GM18873 (cell line): Measurements from ENCODE around the gene CCDC146.
"Not testable (repeated sequence)": the region's sequence is repeated elsewhere in the genome, so short reads cannot be mapped to it uniquely, and the experiment has no call there.

Experiments used
- ATAC-seq: cut with Tn5 transposase; IDR thresholded peaks from one replicate; pipeline ENCODE4 v1.9.1; 2021; ENCODE audit warnings: mild to moderate bottlenecking, moderate library complexity, moderate number of reproducible peaks; ENCODE audit not compliant: unreplicated experiment, low FRiP score

Gene CCDC146, protein sequence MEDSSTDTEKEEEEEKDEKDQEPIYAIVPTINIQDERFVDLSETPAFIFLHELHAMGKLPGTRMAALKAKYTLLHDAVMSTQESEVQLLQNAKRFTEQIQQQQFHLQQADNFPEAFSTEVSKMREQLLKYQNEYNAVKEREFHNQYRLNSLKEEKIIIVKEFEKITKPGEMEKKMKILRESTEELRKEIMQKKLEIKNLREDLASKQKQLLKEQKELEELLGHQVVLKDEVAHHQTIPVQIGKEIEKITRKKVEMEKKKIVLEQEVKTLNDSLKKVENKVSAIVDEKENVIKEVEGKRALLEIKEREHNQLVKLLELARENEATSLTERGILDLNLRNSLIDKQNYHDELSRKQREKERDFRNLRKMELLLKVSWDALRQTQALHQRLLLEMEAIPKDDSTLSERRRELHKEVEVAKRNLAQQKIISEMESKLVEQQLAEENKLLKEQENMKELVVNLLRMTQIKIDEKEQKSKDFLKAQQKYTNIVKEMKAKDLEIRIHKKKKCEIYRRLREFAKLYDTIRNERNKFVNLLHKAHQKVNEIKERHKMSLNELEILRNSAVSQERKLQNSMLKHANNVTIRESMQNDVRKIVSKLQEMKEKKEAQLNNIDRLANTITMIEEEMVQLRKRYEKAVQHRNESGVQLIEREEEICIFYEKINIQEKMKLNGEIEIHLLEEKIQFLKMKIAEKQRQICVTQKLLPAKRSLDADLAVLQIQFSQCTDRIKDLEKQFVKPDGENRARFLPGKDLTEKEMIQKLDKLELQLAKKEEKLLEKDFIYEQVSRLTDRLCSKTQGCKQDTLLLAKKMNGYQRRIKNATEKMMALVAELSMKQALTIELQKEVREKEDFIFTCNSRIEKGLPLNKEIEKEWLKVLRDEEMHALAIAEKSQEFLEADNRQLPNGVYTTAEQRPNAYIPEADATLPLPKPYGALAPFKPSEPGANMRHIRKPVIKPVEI

DNA sequence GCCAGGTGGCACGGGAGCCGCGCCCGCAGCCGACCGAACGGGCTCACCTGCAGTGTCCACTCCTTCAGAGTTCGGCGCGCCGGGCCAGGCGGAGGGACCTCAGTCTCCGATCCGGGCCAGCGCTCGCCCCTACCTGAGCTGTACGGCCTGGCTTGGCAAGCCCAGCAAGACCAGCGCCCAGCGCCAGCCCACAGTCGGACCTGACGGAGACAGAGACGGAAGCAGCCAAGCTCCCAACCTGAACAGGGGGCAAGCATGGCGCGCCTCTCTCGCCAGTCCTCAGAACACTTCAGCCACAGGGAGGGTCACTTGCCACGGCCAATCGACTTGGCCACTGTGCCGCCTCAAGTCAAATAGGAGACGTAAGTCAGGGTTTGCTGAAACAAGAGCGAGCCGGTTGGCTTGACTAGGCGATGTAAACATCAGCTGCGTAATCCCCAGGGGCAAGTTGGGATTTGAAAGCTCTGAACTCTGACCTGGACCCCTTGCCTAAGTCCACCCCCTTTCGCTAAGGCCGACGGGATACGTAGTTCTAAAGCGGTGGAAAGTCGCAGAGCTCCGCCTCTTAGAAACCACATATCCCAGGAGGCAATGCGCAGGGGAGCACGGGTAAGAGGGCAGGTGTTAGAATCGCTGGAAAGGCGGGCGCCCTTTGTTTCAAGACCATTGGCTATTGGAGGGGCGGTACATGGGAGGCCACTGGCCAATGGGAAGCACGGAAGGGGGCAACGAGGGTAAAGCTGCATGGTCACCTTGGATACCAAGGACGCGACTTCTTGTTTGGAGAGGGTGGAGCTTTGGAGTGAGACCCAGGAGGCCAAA is at the start of gene CCDC146:
CCDC146 (plus strand) TSS at position 756 of the 822 bp plus-strand sequence. CDS start 45,054 bp downstream, outside the sequence.
- ATAC-seq, result peak; percentile 97

DNA sequence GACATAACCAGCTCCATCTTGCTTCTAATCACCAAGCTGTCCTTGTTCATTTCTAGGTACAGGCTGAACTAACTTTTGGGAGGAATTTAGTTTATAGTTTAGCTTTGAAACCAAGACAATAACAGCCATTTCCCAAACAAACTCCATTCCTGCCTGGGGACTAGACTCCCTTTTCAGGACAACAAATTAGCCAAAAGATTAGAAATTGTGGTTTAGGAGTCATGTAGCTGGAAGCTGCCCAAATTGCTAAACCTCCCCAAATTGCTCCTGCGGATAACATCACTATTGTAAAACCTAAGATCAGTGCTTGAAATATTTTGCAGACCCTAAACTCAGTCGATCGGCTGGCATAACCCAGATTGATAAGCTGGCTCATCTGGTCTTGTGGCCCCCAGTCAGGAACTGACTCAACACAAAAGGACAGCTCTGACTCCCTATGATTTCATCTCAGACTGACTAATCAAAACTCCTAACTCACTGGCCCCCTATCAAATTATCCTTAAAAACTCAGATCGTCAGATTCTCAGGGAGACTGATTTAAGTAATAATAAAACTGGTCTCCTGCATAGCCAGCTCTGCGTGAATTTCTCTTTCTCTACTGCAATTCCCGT is 47.5 kb upstream of the CCDC146 start:
- not testable (repeated sequence) for ATAC-seq

DNA sequence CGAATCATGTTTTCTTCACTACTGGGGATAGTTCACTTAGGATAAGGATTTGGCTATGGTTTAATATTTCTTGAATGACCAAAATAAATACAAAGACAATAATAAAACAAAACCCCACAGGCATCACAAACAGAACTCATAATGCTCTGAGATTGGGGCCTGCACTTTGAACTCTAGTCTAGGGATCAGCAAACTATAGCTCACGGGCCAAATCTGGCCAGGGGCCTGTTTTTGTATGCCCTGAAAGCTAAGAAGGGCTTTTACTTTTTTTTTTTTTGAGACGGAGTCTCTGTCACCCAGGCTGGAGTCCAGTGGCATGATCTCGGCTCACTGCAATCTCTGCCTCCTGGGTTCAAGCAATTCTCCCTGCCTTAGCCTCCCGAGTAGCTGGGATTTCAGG is 45.4 kb upstream of the CCDC146 start:
- ATAC-seq, result not testable (repeated sequence)

DNA sequence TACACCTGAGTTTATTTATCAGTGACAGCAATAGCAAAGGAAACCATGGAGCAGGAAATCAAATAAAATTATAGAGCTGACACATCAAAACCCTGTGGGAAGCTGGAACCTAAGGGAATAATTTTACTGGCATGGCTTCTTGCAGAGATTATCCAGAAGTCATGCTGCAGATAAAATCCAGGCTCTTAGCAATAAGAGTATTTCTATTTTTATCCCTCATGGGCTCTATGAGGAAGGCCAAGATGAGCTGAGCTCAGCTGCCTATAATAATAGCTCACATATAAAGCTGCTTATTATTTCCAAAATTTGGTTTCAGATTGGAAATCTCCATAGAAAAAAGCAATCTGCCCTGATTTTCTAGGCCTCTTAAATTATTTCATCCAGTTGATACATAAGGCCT is 43.3 kb upstream of the CCDC146 start:
- not testable (repeated sequence) for ATAC-seq

DNA sequence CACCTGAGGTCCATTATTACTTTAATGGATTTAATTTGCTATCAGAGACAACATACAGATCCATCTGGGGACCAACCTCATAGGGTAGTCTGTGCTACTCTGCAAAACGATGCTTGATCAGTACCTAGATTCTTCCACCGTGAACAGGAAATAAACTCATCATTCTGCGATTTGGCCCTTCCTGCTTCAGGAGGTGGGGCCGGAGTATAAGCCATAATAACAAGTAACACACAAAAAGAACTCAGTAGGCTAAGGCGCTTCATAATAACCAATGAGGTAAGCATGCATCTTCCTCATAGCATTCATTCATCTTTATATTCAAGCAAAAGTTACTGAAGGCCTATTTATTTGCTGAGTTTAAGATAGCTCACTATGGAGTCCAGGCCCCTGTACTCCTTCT is 42.8 kb upstream of the CCDC146 start:
- ATAC-seq, result not testable (repeated sequence)

DNA sequence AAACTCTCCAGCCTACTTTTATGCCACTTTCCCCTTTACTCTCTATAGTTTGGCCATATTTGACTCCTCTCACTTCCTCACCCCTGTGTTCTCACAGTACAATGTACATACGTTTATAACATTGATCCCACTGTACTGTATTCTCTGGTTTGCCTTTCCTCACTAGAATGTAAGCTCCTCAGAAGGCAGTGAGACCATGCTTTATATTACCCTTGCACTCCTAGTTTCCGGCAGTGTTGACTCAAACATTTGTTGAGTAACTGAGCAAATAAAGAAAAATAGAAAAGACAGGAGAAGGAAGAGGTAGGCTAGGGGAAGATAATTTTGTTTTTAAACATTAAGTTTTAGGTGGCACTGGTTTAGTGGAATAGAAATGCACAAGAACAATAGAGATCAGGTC is 42.2 kb upstream of the CCDC146 start:
- not testable (repeated sequence) for ATAC-seq

DNA sequence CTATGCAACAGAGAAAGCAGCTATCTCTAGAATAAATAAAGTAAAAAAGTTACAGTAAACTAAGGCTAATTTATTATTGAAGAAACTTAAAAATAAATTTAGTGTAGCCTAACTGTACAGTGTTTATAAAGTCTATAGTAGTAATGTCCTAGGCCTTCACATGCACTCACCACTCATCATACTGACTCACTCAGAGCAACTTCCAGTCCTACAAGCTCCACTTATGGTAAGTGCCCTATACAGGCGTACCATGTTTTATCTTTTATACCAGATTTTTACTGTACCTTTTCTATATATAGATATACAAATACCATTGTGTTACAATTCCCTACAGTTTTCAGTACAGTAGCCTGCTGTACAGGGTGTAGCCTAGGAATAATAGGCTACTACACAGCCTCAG is 40.2 kb upstream of the CCDC146 start:
- not testable (repeated sequence) for ATAC-seq

DNA sequence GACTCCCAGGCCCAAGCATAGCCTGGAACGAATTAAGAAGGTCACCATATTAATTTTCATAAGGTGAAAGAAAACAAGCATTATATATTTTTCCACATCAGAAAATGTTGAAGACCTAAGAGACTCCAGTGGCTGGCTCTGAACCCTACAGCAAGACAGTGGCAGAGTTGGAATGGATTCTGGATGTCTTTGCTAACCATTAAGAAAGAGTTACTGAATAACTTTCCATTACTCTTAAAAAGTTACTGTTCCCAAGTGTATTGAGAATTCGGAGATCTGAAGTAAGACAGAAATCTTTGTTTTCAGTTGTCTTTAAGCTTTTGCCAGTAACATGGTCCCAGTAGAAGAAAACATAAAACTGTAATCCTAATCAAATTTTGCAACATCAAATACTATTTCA is 30.1 kb upstream of the CCDC146 start:
- not testable (repeated sequence) for ATAC-seq

DNA sequence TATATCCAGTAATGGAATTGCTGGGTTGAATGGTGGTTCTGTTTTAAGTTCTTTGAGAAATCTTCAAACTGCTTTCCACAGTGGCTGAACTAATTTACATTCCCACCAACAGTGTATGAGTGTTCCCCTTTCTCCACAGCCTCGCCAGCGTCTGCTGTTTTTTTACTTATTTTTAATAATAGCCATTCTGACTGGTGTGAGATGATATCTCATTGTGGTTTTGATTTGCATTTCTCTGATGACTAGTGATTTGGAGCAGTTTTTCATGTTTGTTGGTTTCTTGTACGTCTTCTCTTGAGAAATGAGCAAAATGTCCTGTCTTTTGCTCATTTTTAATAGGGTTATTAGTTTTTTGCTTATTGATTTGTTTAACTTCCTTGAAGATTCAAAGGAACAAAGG is 21.9 kb upstream of the CCDC146 start:
- ATAC-seq, result not testable (repeated sequence)

DNA sequence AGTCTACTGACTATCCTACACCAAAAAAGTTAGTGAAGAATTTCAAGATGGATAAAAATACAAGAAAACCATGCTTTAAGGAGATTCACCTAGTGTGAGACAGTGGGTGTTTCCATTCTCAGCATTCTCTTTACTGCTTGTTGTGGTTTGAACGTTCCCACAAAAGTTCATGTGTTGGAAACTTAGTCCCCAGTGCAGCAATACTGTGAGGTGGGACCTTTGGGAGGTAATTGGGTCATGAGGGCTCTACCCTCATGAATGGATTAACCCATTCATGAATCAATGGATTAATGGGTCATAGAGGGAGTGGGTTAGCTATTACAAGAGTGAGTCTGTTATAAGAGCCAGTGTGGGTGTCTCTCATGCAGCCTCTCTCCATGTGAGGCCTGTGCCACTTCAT is 21.2 kb upstream of the CCDC146 start:
- not testable (repeated sequence) for ATAC-seq

DNA sequence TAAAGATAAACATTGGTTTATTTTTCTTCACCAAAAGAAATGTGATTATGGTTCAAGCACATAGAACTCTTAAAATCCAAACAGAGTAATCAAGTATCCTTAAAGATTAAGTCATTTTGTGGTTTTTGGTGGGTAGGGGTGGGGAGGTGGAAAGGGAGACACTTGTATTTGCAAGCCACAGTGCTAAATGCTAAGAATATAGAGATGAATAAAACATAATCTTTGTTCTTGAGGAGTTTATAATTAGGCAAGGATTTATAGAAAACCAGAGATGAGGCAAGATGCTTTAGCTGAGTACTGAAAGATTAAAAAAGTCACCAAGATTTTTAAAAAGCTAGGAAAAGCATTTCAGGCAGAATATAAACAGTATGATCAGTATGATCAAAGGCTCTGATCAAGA is 19.7 kb upstream of the CCDC146 start:
- not testable (repeated sequence) for ATAC-seq

DNA sequence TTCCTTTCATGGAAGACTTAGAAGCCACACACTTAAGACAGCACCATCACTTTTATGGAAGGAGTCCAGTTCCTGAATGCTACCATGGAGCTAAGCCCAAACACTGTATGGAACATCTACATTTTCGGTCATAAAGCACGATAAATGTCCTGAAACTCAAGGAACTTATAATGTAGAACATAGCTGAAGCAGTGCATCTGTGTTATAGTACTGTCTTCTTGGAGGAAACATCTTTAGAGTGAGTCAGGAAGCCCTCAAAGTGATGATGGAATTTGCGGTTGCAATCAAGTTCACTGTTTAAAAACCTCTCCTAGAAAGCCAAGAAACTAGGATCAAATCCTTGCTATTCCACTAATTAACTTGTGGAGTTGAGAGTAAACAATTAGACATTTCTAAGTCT is 16.5 kb upstream of the CCDC146 start:
- not testable (repeated sequence) for ATAC-seq

DNA sequence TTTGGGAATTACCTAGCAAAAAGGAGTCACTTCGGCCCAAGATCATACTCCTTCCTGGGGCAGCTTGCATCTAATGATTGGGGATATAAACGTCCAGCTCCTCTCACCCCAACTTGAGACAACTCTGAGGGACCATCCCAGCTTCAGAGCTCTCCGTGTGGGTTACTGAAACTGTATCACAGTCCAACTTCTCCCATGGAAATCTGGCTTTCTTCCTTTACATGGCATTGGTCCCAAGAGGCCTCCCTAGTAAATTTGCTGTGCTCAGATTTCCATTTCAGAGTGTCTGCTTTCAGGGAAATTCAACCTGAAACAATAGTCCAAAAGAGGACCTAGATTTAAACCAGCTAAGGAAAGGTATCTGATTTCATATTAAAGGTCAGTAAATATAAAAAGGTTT is 14.8 kb upstream of the CCDC146 start:
- not testable (repeated sequence) for ATAC-seq

DNA sequence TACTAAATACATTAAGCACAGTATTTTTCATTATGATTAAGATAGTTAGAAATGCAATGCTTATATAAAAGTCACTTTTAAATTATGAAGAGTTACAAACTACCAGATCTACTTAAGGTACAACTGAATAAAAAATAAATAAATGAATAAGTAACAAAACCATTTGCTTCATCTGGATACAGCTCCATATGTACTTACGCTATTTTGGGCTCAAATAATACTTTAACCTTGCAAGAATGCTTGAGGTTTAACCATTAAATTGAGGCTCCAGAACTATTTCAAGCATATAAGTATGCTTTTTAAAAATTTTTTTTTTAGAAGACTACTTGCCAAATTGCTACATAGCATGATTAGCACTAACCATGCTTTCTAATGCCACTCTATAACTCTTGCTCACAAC is 14.1 kb upstream of the CCDC146 start:
- ATAC-seq, result not testable (repeated sequence)

DNA sequence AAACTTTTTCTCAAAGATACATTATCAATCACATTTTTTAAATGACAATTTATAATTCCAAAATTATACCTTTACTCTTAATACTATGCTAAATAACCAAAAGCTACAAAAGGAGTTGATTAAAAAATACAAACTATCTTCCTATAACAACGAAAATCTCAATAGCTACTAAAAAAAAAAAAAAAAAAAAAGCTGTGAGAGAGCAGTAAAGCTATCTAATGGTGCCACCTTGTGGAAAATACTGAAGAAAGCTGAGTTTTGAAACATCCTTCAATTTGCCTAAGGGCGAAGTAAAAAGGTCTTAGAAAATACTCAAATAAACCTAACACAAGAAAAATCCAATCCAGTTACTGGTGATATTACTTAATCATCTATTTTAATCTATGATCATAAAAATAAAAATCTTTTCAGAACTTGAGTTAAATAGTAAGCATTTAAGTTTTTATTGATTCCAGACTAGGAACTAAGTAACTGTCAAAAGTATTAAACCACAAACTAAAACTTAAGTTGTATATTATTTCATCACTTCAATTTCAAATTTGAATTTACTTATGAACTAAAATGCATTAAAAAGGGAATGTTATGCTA is 9.6 kb upstream of the CCDC146 start:
- not testable (repeated sequence) for ATAC-seq

DNA sequence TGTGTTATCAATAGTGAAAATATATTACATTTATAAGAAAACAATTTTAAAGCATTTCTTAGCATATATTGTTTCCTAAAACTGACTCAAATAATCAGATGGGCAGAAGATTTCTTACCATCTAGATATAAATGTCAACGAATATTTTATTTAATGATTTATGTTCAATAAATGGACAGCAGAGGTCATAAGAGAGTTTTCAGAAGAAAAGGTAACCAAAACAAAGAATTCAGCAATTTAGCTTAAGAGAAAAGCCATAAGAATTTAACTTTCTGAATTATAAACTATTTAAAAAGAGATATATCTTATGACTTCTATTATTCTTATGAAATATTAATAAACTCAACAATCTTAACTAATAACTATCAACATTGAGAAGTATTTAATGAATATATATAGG is 3.1 kb downstream of the CCDC146 start:
- not testable (repeated sequence) for ATAC-seq

DNA sequence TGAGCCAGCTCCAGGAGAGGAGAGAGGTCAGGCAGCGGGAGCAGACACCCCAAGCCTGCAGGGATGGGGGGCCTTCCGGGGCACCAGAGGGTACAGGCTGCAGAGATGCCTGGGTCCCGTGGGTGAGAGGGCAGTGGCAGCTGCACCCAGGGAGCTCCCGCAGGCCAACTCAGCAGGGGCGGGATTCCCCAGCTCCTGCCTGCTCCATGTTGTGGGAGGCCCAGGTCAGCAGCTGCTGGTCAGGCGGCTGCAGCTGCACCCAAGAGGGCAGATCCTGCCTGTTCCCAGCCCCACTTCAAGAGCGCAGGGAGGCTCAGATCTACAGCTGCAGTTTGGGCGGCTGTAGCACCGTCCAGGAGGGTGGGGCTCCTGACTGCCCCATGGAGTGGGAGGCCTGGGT is 4.6 kb downstream of the CCDC146 start:
- ATAC-seq, result not testable (repeated sequence)

DNA sequence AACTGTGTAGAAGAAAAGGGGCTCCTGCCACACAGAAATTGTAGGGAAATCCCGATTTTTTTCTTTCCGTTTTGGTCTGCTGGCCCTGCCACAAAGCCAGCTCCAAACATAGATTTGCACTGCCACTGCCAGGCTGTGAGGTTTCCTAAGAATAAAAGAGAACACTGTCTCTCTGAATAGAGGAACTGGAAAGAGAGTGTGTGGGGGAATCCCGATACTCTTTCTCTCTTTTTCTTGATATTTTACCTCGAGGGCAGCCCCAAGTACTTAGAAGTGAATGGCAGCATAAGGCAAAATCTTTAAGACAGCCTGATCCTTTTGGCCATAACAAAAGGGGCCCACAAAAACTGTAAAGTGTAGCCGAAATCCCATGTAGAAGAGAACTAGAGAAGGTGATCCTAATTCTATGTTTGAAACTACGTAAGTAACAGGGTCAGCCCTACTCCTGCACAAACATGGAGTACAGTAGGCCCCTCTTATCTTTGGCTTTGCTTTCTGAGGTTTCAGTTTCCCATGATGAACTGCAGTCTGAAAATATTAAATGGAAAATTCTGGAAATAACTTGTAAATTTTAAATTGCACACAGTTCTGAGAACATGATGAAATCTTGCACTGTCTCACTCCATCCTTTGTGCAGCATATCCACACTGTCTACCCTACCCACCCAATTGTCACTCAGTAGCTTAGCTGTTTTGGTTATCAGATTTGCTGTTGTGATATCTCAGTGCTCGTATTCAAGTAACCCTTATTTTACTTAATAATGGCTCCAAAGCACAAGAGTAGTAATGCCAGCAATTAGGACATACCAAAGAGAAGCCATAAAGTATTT is 6.4 kb downstream of the CCDC146 start:
- ATAC-seq, result peak; percentile 62

DNA sequence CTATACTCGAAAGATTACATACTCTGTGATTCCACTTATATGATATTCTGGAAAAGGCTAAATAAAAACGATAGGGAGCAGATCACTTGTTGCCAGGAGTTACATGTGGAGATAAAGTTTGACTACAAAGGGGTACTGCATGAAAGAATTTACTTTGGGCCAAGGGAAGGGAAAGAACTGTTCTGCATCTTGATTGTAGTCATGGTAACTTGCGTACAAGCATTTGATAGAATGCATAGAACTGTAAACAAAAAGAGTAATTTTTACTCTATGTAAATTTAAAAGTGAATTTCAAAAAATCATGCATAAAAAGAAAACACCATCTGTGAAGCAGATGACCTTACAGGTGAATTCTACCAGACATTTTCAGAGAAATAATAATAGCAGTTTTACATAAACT is 9.4 kb downstream of the CCDC146 start:
- ATAC-seq, result not testable (repeated sequence)
